CD4-positive, alpha-beta T cell treated with Interferon gamma for 1 hour (primary cell): ENCODE results near the gene ZGRF1.
"Not testable (repeated sequence)": the region's sequence is repeated elsewhere in the genome, so short reads cannot be mapped to it uniquely, and the experiment has no call there.

ENCODE experiments used
- DNase-seq: peaks from one replicate; pipeline ENCODE4 v3.0.0-alpha.2; 2020

ZGRF1 gene

GRCh38 chr4:112516066-112516470 is 120.6 kb downstream of the ZGRF1 start, which contains the start of gene NEUROG2:
NEUROG2 (minus strand) TSS chr4:112516180; CDS start chr4:112515475, 705 bp downstream.
- no peak for DNase-seq

DNA sequence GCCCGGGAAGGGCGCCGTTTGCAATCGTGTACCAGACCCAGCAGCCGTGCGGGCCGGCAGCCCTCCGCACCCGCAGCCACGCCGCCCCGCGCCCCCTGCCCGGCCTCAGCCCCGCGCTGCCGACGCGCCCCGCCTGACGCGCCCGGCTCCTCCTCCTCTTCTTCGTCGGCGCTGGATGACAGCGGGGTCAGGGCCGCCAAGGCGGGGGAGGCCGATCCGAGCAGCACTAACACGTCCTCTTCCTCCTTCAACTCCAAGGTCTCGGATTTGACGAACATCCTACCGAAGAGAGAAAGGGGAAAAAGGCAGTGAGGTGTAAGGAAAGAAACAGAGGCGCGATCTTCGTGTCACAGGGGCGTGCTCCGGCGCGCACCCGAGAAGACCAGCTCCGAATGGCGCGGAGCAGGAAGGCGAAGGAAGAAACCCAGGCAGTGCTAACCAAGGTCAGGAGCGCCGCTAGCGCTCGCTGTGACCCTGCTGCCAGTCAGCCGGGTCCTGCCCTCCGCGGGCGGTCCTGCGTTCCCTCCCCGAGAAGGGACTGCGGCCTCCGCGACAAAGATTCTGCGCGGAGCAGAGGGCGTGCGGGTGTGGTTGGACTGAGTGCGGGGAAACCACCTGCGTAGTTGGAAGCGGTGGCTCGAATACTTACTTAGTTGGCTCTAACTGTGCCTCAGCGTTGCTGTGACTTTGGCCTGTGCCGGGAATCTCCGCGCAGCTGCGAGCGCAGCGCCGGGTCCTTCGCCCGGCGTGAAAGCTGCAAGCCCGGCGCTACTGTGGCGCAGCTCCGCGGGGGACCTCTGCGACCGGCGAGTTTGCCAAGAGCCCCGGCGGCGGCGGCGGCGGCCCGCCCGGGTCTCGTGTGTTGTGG is 121.3 kb downstream of the ZGRF1 start:
- no peak for DNase-seq

GRCh38 chr4:112514647-112515197 is 122.0 kb downstream of the ZGRF1 start:
- DNase-seq: no peak

DNA sequence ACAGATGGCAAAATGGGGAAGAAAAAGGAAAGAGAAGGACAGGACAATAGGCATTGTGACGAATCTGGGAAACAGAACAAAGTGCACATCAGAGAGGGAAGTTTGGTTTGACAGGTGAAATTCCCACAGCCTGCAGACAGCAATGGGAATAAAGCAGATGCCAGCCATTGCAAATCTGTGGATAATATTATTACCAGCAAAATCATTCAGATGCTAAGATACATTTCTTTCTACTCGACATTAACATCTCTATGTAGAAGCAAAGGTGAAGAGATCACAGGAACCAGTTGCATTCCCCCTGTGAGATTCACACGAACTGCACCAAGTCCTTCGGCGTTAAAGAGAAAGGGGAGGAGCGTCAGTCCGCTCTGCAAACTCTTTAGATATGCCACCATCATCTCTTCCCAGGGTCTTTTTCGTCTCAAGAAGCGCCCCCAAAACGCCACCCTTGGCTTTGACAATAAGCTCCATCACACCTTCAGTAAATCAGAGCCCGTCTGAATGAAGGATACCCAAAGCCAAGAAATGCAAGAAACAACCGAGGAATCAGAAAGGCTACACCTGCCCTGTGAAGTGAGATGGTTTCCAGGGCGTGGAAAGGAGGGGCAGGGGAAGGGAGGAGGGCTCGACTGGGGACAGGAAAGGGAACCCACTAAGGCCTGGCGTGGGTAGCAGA is 122.6 kb downstream of the ZGRF1 start:
- DNase-seq: no peak

- DNase-seq: no peak
Observed at GRCh38 chr4:112511803-112512118, 124.9 kb downstream of the ZGRF1 start.

DNA sequence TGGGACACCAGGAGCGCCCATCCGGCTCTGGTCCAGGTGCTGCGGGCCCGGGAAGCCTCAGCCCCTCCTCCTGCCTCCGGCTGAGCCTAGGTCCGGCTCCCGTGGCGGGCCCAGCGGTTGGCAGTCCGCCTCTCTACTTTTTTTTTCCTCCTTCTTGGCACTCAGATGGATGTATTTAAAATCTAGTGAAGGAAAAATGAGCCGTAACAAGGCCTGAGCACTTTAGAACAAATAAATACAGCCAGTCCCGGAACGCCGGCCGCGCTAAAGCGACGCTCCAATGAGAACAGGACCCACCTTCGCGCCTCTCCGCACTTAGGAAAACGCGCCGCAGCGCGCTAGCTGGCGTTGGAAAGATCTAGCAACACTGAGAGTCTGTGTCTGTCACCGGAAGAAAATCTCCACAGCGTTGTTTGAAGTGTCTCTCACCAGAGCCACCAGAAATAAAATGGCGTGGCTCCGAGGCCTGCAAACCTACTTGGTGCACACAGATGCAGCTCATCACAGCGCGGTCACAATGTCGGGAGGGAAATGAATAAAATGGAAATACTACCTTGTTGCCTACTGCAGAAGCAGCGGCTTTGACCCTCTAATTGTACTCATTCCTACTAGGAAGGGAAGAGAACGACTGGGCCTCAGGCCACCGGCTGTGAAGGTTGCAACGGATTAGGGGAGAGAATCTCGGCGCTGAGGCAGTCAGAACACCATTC is 125.5 kb downstream of the ZGRF1 start:
- no peak for DNase-seq

GRCh38 chr4:112510291-112511092 is 126.2 kb downstream of the ZGRF1 start:
- no peak for DNase-seq

GRCh38 chr4:112509243-112510141 is 127.2 kb downstream of the ZGRF1 start:
- no peak for DNase-seq

DNA sequence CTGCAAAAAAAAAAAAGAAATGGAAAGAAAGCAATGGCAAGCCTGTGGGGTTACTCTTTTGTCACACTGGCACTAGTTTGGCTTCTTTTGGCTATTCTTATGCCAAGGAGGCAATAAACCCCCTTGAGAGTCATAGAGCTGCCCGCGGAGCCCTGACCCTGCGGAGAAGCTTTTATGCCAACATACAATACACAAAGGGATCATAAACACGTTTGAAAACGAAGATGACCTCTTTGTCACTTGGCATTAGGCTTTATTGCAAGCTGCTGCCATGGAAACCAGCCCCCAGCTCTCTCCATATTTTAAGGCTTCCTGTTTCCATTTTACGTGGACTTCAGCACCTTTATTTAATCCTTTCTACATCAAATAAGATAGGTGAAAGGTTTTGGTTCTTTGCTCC is 128.4 kb downstream of the ZGRF1 start:
- DNase-seq: no peak

GRCh38 chr4:112504807-112505206 is 131.9 kb downstream of the ZGRF1 start:
- no peak for DNase-seq

GRCh38 chr4:112502871-112503270 is 133.8 kb downstream of the ZGRF1 start:
- DNase-seq: no peak

DNA sequence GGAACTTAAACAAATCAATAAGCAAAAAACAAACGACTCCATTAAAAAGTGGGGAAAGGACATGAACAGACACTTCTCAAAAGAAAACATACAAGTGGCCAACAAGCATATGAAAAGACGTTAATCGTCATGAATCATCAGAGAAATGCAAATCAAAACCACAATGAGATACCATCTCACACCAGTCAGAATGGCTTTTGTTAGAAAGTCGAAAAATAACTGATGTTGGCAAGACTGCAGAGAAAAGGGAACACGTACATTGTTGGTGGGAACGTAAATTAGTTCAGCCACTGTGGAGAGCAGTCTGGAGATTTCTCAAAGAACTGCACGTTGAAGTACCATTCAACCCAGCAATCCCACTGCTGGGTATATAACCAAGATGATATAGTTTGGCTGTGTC is 144.4 kb downstream of the ZGRF1 start:
- no peak for DNase-seq

DNA sequence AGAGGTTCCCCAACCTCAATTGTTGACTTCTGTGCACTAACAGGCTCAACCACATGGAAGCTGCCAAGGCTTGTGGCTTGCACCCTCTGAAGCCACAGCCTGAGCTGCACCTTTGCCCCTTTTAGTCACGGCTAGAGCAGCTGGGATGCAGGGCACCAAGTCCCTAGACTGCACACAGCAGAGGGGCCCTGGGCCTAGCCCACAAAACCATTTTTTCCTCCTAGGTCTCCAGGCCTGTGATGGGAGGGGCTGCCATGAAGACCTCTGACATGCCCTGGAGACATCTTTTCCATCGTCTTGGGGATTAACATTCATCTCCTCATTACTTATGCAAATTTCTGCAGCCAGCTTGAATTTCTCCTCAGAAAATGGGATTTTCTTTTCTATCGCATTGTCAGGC is 145.9 kb downstream of the ZGRF1 start:
- not testable (repeated sequence) for DNase-seq
